GM19395 (cell line): ENCODE results near the gene CDC42BPG.
A peak's percentile ranks its signal among the peaks of the same experiment; 100 is the strongest.

Experiments
- ATAC-seq: cut with Tn5 transposase; IDR thresholded peaks from one replicate; pipeline ENCODE4 v1.9.1; 2021; ENCODE audit warnings: mild to moderate bottlenecking, moderate library complexity; ENCODE audit not compliant: unreplicated experiment

Gene CDC42BPG

GRCh38 chr11:64867748-64868462 lies 23.5 kb upstream of the CDC42BPG start:
- ATAC-seq: no peak

- no peak for ATAC-seq
Measured at GRCh38 chr11:64866173-64866491, 21.7 kb upstream of the CDC42BPG start.

DNA sequence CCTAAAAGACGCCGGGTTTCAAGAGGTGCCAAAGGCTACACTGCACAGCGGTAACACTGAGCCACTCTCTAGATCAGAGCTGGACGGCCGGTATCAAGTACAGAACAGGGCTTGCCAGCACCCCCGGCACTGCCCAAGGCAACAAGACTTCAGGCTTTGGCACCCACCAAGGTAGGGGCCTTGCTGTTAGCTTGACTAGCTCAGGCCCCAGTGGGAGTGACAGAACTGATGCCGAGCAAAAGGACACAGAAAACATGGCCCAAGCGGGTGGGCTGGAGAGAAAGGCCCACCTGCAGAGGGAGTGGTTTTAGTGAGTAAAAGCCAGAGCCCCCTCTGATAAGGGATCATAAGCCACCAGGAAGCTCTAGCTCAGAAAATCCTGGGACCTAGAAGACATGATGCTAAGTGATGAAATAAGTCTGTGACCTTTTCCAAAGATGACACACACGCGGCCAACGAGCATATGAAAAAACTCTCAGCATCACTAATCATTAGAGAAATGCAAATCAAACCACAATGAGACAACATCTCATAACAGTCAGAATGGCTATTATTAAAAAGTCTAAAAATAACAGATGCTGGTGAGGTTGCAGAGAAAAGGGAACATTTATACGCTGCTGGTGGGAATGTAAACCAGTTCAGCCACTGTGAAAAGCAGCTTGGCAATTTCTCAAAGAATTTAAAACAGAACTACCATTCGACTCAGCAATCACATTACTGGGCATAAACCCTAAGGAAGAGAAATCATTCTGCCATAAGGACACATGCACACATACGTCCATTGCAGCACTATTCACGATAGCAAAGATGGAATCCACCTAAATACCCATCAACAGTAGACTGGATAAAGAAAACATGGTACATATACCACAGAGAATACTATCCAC lies 21.1 kb upstream of the CDC42BPG start:
- no peak for ATAC-seq

- no peak for ATAC-seq
Measured at GRCh38 chr11:64864473-64865285, 20.2 kb upstream of the CDC42BPG start.

DNA sequence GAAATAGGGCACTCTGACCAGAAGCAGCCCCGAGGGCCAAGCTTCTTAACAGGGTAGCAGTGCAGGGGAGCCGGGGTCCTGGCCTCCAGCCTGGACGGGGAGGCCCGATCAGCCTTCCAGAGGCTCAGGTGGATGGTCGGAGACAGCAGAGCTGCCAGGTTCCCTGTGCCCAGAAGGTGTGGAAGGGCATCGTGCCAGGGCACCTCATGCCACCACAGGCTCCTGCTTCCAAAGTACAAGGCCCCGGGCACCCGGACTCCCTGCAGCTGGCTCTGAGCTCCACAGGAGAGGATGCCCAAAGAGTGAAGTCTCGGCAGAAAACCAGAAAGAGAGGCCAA lies 19.7 kb upstream of the CDC42BPG start:
- no peak for ATAC-seq

DNA sequence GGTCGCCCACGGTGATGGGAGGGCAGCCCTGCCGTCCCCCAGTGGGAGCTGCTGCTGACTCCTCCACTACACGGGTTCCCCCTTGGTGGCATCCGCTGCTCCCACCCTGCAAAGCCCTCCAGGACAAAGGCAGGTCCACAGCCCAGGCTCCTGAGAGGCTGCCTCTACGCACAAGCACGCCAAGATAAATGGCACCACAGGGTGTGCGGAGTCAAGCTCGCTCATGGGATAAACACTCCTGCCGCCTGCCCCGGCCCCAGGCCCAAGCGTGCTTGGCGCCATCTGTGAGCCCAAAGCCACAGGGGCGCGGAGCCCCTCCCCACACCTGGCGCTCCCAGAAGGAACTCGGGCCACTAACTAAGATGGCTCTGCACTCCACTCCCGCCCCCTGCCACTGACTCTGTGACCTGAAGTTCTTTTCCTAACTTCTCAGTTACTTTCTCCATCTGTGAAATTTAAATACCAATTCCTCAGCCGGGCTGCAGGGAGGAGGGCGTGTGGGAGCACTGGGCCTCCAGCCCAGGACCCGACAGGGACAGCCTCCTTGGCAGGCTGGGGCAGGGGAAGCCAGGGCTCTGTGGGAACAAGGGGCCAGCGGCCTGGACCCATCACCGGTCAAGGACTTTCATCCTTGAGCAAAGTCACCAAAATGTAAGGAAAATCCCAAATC lies 19.1 kb upstream of the CDC42BPG start:
- ATAC-seq: no peak

DNA sequence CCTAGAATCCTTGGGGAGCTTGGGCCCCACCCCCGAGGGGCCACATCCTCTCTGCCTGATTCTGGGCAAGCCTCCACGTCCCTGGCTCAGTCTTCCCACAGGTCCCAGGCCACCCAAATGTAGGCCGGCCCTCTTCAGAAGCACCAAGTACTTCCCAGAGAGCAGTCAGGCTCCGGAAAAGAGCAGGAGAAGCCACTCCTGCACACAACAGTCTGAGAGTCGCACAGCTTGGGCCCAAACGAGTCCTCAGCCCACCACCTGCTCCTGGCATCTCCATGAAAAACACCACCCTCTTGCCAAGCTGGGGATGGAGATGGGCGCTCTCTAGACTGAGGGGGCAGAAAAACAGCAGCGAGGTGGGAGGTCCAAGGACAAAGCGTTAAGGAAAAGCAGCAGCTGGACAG lies 18.5 kb upstream of the CDC42BPG start:
- no peak for ATAC-seq

- no peak for ATAC-seq
Measured at GRCh38 chr11:64861227-64861975, 16.9 kb upstream of the CDC42BPG start.

DNA sequence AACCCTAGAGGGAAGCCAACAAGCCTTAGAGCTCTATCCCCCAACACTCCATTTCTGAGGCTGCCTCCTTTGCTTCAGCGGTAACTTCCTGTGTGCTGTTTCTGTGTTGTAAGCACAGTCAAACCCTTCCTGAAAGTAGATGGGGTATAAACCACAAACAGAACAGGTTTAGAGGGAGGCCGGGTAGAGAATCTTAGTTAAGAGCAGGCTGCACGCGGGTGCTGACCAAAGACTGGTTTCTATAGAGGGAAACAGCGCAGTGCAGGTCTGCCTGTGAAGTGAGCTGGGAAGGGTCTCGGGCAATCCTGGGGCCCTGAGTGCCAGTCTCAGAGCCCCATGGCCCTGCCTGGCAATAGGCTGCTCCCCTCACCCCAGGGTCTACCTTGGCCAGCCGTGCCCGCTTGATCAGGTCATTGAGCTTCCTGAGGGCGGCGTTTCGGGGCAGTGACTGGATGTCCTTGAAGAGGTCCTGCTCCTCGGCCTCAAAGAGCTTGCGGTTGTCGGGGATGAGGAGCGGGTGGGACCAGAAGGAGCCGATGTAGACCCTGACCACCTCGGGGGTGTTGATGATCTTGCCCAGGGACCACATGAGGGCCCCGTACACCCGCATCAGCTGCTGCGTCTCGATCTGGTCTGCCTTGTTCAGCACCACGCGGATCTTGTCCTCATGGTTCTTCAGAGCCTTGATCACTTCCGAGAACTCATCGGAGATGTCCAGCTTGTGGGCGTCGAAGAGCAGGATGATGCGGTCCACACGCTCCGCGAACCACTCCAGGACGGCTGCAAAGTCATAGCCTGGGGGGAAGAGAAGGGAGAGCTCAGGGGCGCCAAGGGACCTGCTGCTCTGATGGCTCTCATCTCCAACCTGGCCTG lies 15.3 kb upstream of the CDC42BPG start:
- ATAC-seq: peak; percentile 85

- no peak for ATAC-seq
Measured at GRCh38 chr11:64858467-64859263, 14.2 kb upstream of the CDC42BPG start.

GRCh38 chr11:64857485-64857884 lies 13.0 kb upstream of the CDC42BPG start:
- no peak for ATAC-seq

- no peak for ATAC-seq
Measured at GRCh38 chr11:64856382-64857227, 12.2 kb upstream of the CDC42BPG start.

- ATAC-seq: no peak
Measured at GRCh38 chr11:64855596-64856304, 11.3 kb upstream of the CDC42BPG start.

DNA sequence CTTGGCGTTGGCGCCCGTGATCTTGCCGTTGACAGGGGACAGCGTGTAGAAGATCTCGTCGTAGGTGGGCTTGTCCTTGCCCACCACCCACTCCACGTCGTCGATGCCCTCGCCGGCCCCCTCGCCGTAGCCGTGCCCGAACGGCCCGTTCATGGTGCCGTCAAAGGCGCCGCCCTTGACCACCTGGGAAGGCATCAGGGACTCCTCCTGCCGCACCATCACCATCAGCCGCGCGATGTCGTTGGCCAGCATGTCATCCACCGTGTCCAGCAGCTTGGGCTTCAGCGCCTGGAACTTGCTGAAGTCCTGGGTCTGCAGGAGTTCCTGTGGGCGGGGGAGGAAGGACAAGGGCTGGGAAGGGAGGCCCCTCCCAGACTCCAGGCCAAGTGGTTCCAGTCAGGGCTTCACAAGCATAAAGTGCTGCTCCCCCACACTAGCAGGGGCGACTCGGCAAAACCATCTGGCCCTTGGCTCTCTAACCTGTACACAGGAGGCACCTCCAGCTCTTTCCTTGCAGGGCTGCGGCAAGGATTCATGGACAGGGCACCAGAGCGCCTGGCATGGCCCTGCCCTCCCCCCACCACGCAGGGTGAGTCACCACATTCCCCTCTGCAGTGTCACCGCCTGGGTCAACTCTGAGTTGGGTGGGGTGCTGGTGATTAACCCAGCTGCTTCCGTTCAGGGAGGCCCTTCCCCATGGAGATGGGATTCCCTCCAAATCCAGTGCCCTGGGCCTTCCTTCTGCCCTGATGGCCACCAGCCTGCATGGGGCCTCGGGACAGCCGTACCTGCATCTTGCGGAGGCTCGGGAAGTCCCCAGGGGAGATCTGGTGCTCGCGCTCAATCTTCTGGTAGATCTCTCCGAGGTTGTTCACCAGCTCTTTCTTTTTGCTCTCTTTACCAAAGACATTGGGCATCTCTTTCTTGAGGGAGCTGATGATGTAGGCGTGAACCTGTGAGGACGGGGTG lies 10.4 kb upstream of the CDC42BPG start:
- ATAC-seq: no peak

GRCh38 chr11:64854157-64854533 lies 9.7 kb upstream of the CDC42BPG start:
- ATAC-seq: no peak

GRCh38 chr11:64853709-64854108 lies 9.3 kb upstream of the CDC42BPG start:
- no peak for ATAC-seq
